RWPE2 (cell line): ENCODE data around the gene CDH12.

Experiments
- ATAC-seq: fragments of 200-7000 bp; cut with Tn5 transposase; 3 replicates; pipeline ENCODE4 v1.9.1; 2021; ENCODE audit warnings: low read depth
- DNase-seq: peaks from one replicate; pipeline ENCODE4 v3.0.0-alpha.2; 2020; ENCODE audit warnings: low spot score
- H3K27ac ChIP-seq: fragments of 450-650 bp; 2 replicates; pipeline ENCODE4 v1.5.1; 2017; ENCODE audit warnings: mild to moderate bottlenecking; ENCODE audit not compliant: poor library complexity, severe bottlenecking
- H3K27me3 ChIP-seq: fragments of 250-450 bp; sonication (Bioruptor Pico); 2 replicates; pipeline ENCODE4 v1.5.1; 2021; ENCODE audit warnings: mild to moderate bottlenecking, moderate library complexity; ENCODE audit not compliant: insufficient read depth, poor library complexity, severe bottlenecking
- H3K36me3 ChIP-seq: fragments of 250-450 bp; sonication (Bioruptor Pico); 2 replicates; pipeline ENCODE4 v1.5.1; 2020; ENCODE audit warnings: low read depth, mild to moderate bottlenecking, moderate library complexity
- H3K4me1 ChIP-seq: fragments of 250-450 bp; sonication (Bioruptor Pico); 2 replicates; pipeline ENCODE4 v1.5.1; 2021; ENCODE audit warnings: mild to moderate bottlenecking, moderate library complexity; ENCODE audit not compliant: insufficient read depth, poor library complexity, severe bottlenecking
- H3K4me3 ChIP-seq: fragments of 250-450 bp; sonication (Bioruptor Pico); 2 replicates; pipeline ENCODE4 v1.5.1; 2021; ENCODE audit warnings: mild to moderate bottlenecking, moderate library complexity; ENCODE audit not compliant: severe bottlenecking
- H3K9me3 ChIP-seq: fragments of 250-450 bp; sonication (Bioruptor Pico); 2 replicates; pipeline ENCODE4 v1.5.1; 2021; ENCODE audit warnings: mild to moderate bottlenecking, moderate library complexity; ENCODE audit not compliant: severe bottlenecking
- TF ChIP-seq, protein P1 (sequence below): fragments of 450-650 bp; IDR thresholded peaks from one replicate; pipeline ENCODE4 v1.5.1; 2017; ENCODE audit warnings: mild to moderate bottlenecking, moderate library complexity; ENCODE audit not compliant: poor library complexity, severe bottlenecking

Gene CDH12

DNA sequence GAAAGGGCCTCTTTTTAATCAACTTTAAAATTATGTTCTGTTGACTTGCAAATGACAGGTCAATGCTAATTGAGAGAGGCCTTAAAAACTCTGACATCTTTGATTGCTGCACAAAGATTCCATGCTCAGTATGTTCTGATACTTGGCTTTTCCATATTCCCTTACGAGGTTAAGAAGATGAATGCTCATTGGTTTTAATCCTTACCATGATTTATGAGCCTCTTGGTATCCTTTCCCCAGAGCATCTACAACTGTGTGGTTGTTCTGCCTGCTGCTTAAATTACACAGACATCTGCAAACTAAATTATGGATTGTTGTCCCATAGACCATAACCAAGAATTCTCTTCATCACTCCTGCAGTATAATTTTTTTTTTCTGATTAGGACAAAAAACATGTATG is 352.6 kb downstream of the CDH12 start:
- H3K4me3 ChIP-seq: no peak overlapping the region
- TF ChIP-seq, protein P1, sequence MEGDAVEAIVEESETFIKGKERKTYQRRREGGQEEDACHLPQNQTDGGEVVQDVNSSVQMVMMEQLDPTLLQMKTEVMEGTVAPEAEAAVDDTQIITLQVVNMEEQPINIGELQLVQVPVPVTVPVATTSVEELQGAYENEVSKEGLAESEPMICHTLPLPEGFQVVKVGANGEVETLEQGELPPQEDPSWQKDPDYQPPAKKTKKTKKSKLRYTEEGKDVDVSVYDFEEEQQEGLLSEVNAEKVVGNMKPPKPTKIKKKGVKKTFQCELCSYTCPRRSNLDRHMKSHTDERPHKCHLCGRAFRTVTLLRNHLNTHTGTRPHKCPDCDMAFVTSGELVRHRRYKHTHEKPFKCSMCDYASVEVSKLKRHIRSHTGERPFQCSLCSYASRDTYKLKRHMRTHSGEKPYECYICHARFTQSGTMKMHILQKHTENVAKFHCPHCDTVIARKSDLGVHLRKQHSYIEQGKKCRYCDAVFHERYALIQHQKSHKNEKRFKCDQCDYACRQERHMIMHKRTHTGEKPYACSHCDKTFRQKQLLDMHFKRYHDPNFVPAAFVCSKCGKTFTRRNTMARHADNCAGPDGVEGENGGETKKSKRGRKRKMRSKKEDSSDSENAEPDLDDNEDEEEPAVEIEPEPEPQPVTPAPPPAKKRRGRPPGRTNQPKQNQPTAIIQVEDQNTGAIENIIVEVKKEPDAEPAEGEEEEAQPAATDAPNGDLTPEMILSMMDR: no peak
- DNase-seq: no peak
- peaks cover 6% of the 10 kb centered on the region for H3K4me1 ChIP-seq
- H3K27ac ChIP-seq: no peak overlapping the region
- no peak for ATAC-seq
- no peaks in the 10 kb centered on the region for H3K36me3 ChIP-seq
- no peaks in the 10 kb centered on the region for H3K27me3 ChIP-seq
- H3K9me3 ChIP-seq: no peaks in the 10 kb centered on the region

DNA sequence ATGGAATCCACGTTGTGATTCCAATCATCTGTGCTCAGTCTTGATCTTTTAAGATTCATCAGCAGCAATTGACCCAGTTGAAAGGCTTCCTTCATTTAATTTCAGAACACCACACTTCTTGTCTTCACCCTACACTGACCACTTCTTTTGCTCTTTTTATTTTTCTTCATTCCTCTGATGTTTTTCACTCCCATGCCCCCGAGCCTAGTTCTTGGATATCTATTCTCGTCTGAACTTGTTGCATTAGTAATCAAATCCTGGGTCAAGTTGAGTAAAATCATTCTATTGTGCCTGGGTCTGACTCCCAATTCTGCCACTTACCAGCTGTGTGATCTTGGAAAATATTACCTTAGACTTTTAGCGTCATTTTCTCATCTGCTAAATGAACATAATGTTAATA is 356.5 kb downstream of the CDH12 start:
- no peaks in the 10 kb centered on the region for H3K27me3 ChIP-seq
- TF ChIP-seq, protein P1: no peak

DNA sequence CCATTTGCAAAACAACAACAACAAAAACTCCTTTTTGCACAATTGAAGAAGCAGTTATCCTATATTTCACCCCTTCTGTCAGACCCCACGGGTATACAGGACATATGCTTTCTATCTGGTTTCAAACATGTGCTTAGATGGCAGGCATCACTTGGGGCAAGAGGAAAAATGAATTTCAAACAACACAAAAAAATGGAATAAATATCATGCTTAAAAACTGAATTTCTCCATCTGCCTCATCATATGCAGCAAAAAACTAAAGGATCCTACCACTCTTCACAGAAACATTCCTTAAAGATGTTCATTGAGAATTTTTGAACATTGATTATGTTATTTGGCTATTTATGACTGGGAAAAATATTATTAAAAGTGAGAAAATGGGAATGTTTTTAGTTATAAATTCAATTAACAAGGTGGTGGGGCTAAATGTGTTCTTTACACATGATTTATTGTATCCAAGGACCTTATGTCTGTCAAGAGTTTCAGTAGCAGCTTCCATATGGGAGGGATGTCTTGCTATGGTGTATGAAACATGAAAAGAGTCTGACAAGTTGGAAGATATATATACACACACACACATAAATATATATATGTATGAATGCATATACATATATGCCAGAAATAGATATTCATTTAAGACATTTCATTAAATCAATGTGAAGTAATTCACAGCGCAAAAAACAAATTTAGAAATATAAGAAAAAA is 358.0 kb downstream of the CDH12 start:
- no peak overlapping the region for H3K27ac ChIP-seq
- TF ChIP-seq, protein P1: no peak
- peaks cover 6% of the 10 kb centered on the region for H3K4me1 ChIP-seq
- no peaks in the 10 kb centered on the region for H3K36me3 ChIP-seq
- H3K27me3 ChIP-seq: no peaks in the 10 kb centered on the region
- no peaks in the 10 kb centered on the region for H3K9me3 ChIP-seq
- H3K4me3 ChIP-seq: no peak overlapping the region
- ATAC-seq (no peak), DNase-seq (no peak)

More for the DNA sequence above, 356.5 kb downstream of the CDH12 start:
- no peak for DNase-seq
- H3K4me1 ChIP-seq: peaks cover 6% of the 10 kb centered on the region
- peak; percentile 25; the same call in 1 of the 3 replicates for ATAC-seq
- no peaks in the 10 kb centered on the region for H3K36me3 ChIP-seq
- H3K9me3 ChIP-seq: no peaks in the 10 kb centered on the region
- no peak overlapping the region for H3K27ac ChIP-seq
- H3K4me3 ChIP-seq: no peak overlapping the region

DNA sequence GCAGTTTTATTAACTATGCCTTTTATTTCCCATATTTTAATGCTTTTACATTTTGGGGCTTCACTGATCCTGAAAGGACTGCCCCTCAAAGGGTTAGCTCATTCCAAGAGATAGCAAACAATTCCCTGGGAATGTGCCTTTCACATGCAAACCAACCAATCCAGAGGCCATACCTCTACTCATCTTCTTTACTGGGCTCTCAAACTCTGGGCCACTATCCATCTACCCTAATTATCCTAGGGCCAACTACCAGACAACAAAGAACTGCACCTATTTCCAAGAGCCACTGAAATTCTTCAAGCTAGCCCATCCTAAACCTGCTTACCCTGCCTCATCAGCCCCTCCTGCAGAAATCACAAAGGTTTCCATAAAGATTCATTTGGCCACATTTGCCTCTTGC is 364.7 kb downstream of the CDH12 start:
- no peak overlapping the region for H3K4me3 ChIP-seq
- no peaks in the 10 kb centered on the region for H3K9me3 ChIP-seq
- no peaks in the 10 kb centered on the region for H3K36me3 ChIP-seq
- H3K27ac ChIP-seq: no peak overlapping the region
- ATAC-seq: no peak
- TF ChIP-seq, protein P1: no peak
- no peaks in the 10 kb centered on the region for H3K4me1 ChIP-seq
- DNase-seq: no peak
- no peaks in the 10 kb centered on the region for H3K27me3 ChIP-seq

DNA sequence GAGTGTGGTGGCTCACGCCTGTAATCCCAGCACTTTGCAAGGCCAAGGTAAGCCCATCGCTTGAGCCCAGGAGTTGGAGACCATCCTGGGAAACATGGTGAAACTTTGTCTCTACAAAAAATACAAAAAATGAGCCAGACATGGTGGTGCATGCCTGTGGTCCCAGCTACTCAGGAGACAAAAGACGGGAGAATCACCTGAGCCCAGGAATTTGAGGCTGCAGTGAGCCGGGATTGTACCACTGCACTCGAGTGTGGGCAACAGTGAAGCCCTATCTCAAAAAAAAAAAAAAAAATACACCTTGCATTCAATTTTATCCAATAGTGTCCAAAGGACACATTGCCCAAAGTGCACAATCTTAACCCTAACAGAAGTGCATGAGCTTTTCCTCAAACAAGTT is 372.8 kb downstream of the CDH12 start:
- no peak overlapping the region for H3K4me3 ChIP-seq
- no peaks in the 10 kb centered on the region for H3K9me3 ChIP-seq
- H3K27me3 ChIP-seq: no peaks in the 10 kb centered on the region
- ATAC-seq: no peak
- H3K4me1 ChIP-seq: no peaks in the 10 kb centered on the region
- TF ChIP-seq, protein P1: no peak
- DNase-seq: no peak
- H3K27ac ChIP-seq: no peak overlapping the region
- no peaks in the 10 kb centered on the region for H3K36me3 ChIP-seq
